Activated CD4-positive, CD25-positive, alpha-beta regulatory T cell treated with anti-CD3 and anti-CD28 coated beads, Interleukin-2, amount 50 U/mL, for 24 hours (primary cell): Measurements from ENCODE around the gene CTNS.

Source experiments
- ATAC-seq, 2 donors: fragments of 150-1000 bp; cut with Tn5 transposase; one replicate each; pipeline ENCODE4 v1.10.0; 2021; ENCODE audit warnings: mild to moderate bottlenecking in 1 of 2, moderate library complexity in 1 of 2

CTNS gene

DNA sequence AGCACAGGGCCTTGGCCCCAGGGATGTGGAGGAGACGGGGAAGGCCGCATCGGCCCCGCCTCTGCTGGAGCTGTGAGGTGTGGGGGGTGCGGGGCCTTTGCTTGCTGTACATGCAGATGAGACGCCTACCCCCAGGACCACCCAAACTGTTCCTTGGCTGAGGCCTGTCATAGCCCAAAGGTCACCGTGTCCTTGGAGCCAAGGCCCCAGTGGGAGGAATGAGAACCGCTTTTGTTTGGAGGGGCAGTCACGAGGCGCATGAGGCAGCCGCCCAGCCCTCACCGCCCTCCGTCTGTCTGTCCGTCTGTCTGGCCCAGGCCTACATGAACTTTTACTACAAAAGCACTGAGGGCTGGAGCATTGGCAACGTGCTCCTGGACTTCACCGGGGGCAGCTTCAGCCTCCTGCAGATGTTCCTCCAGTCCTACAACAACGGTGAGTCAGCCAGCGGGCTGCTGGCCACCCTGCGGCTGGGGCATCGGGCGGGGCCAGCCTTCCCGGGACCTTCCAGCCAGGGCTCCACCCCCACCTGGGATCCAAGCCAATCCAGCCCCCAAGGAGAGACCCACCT lies 23.1 kb downstream of the CTNS start:
- no peak for ATAC-seq

DNA sequence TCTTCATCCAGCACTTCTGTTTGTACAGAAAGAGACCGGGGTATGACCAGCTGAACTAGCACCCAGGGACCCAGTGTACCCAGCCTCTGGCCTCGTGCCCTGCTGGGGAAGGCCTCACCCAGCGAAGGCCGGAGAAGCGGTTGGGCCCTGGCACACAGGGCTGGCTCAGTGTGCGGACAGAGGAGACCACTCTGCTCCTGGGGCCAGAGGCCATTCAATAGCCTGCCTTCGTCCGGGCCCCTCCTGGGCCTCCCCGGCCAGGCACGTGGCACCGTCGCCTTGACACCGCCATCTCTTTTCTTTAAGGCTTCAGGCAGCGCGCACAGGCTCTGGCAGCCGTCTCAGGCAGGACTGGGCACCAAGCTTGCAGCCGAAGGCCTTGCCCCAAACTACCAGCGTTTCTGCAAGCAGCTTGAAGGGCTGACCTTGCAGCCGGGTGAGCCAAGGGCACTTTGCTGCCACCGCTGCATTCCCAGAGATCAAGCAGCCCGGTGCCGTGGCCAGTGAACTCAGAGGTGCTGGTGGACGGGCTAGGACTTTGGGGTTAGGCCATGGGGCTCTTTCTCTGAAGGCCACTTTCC lies 23.8 kb downstream of the CTNS start:
- no peak for ATAC-seq

DNA sequence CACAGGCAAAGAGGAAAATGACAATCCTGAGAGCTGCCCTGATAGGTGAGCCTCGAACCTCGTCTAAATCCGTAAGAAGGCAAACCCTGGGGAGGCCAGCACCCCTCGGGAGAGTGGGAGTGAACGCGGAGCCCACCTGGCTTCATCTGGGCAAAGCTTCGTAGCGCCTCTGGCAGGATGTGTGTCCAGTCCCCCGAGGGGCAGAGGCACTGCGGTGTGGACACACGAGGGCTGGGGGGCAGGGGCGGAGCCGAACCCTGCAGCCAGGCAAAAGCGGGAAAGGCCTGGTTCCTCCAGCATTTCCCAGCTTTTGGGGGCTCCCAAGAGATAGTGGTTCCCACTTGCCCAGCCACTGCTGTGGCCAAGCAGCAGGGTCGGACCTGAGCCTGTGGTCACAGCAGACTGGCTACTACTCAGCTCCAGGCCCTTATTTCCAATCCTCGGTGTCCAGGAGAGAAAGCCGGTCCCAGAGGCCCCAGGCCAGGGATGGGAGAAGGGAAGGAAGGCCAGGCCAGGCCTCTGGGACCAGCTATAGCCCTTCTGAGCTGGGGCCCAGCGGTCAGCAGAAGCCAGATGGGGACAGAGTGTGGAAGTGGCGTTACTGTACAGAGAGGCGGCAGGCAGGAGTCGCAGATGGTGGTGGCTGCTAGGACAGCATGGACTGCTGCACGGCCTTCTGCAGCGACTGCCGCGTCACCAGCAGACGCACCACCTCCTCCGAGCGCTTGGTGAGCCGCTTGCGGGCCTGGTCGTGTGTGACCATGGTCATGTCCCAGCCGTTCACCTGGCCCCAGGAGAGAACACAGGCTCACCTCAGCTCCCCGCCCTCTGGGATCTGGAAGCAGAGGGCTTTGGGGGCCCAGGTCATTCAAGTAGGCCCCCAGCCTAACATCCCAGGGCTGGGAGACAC lies 26.8 kb downstream of the CTNS start:
- no peak for ATAC-seq

DNA sequence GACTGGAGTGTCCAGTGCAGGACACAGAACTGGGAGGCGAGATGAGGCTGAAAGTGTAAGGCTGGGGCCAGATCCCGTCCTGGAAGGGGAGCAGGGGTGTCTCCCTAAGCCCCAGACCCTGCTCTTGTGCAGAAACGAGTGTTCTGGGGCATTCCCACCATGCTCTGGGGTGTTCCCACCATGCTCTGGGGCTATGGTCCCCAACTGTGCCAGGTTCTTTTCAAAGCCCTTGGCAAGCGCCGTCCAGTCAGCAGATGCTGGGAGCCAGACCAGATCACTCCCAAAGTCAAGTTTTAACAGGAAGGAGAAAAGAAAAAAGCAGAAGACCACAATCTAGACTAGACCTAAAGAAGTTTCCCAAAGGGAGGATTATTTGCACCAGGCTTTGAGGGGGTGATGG lies 29.3 kb downstream of the CTNS start:
- no peak for ATAC-seq

DNA sequence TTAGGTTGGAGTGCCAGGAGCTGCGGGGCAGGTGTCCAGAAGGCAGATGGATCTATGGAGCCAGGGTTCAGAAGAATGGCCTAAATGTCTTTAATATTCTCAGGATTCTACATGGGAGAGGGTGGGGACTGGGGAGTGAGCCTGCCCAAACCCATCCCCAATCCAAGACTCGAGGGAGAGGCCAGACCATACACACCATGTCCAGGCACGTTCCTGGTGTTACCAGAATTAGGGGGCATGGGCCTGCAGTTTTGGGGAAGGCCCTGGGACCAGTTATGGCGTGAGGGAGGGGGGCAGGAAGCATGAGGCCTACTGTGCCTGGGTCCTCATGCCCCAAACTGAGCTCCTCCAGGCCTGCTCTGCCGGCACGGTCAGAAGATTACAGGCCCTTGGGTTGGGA lies 30.0 kb downstream of the CTNS start:
- no peak for ATAC-seq

DNA sequence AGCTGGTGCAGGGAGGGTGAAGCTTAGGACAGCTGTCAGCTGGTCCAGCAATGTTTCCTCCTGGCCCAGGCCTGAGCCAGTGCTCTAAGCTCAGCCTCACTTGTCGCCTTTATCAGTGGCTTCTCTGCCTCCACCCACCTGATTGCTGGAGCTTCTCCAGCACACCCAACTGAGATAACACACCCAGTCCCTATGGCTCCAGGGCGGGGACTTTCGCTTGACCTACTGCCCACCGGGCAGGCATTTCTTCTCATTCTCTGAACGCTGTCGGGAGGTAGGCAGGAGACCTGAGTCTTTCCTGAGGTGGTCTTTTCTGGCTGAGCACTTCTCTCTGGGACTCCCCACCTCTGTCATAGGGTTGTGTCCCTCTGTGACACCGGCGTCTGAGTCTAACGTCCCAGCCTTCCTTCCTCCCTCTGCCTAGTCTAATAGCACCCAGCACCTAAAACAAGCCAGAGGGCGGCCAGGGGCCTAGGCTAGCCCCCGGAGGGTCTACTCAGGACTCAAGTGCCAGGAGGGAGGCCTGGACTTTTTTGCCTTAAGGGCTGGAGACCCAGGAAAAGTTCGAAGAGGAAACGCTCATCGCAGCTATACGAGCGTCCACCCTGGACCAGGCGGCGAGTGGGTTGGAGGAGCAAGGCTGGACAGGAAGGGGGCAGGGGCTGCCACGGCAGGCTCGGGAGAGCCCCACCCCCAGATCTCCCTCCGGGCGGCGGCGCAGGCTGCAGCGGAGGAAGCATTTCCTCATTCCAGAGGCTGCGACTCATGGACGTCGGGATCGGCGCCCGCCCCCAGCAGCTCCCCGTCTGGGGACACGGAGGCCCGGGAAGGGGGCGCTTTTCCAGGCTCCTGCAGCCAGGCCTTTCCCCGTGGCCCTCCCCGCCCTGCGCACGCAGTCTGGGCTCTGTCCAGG lies 31.1 kb downstream of the CTNS start:
- ATAC-seq = peak in 1 of 2 donors; percentile 0

DNA sequence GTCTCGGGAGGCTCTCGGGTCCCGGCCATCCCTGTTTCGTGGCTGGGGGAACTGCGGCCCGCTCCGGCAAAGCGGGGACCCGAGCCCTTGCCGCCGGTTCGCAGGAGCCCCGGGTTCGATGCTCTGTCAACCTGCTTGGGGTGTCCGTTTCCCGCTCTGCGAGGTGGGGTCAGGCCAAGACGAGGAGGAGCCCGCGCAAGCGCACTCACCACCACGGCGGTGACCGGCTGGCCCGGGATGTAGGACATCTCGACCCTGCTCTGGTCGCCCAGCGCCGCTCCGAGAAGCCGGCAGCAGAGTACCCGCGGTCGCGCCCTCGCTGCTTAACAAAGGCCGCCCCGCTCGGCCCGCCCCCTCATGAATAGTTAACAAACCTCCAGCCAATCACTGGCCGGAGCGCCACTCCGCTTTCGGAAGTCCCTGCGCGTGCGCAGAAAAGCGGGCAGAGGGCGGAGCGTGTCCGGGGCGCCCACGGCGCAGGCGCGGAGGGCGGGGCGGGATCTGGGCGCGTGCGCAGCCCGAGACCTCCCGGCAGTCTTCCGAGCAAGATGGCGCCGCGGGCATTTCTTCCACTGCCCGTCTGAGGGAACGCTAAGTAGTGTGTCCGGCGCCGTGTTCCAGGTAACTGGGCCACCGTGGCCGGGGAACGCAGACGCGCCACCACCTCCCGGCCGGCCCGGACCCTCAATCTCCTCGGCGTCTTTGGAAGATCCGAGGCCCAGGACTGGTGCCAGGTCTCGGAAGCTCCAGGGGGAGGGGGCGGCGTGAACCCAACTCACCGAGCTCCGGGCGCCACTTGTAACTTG lies 31.9 kb downstream of the CTNS start, which contains the start of the genes EMC6 and TAX1BP3:
Gene EMC6, plus strand, starts transcription at position 534 of the 806 bp plus-strand sequence. CDS start 335 bp downstream, outside the sequence.
Gene TAX1BP3, minus strand, starts transcription at position 300 of the 806 bp plus-strand sequence. Its CDS starts 52 bp downstream, at position 248.
- peak; percentile 94 for ATAC-seq

DNA sequence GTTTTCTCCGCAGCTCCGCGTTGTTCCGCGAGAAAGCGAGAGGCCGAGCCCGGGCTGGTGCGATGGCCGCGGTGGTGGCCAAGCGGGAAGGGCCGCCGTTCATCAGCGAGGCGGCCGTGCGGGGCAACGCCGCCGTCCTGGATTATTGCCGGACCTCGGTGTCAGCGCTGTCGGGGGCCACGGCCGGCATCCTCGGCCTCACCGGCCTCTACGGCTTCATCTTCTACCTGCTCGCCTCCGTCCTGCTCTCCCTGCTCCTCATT lies 32.5 kb downstream of the CTNS start:
- no peak for ATAC-seq

DNA sequence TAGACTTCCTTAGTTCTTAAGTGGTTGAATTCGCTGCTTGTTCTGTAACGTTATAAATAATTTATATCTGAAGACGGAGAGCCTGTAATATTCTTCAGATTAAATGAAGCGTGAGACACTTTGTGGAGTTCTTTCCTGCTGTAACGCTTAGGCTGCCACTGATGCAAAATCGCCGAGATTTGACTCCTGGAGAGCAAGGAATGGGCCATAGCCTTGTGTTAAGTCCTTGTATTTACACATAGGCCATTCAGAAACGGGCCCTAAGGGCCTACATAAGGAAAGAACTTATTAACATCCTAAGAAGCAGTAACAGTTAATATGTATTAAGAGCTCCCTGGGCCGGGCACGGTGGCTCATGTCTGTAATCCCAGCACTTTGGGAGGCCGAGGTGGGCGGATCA lies 33.0 kb downstream of the CTNS start:
- no peak for ATAC-seq

DNA sequence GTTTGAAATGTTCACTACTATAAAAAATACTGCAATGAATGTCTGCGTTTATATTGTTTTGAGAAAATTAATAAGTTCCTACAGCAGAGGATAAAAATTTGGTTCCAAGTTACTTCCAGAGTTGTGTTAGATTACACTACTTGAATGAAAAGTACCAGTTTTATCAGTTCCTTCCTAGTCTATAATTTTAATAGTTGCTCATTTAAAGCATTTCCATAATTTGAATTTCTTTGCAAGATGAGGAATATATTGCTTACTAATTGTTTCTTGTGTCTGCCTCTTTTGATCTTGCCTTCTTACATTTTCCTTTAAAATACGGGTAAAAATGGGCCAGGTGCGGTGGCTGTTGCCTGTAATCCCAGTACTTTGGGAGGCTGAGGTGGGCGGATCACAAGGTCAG lies 36.0 kb downstream of the CTNS start:
- ATAC-seq = no peak

DNA sequence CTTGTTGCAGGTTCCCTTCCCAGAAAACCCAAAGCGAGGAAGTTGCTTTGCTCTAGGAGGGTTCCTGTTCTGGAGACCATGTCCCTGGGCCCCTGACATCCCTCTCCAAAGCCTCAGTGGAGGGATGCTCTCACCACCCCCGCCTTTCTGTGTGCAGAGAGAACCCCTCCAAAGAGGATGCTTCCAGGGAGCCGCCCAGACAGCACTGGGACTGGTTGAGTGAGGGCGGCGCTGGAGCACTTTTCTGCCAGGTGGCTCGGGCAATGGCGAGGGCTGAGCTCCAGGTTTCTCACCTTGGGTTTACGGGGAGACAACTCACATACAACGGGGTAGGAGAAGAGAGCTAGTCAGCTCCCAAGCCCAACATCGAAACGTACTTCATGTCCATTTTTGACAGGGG lies 39.3 kb downstream of the CTNS start:
- ATAC-seq = no peak

DNA sequence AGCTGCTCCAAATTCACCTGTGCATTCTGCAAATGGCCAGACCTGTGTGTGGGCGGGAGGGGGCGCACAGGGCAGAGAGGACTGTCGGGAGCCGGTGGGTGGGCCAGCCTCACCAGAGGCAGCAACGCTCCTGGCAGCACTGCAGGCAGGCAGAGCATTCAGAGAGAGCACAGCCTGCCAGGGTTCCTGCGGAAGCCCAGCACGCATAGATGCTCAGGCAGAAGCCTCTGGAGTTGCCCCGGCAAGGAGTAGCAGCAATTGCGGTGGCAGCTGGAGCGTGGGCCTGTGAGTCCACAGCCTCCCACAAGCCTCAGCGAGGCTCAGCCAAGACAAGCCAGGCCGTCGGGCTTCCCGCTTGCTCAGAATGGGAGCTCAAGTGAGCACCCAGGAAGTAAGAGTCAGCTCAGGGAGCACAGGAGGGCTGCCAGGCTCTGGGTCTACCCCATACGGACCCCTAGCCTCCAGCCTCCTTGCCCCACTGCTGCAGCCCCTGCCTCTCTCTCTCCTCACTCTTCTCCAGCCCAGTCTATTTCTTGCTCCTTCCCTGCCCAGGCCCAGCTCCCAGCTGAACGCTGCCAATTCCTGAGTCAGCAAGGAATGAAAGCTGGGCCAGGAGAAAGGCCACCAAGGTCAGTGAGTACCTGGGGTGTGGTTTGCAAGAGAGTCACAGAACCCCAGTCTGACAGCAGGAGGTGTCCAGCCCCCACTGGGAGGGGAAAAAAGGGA lies 41.7 kb downstream of the CTNS start:
- peak in 1 of 2 donors; percentile 7 for ATAC-seq

DNA sequence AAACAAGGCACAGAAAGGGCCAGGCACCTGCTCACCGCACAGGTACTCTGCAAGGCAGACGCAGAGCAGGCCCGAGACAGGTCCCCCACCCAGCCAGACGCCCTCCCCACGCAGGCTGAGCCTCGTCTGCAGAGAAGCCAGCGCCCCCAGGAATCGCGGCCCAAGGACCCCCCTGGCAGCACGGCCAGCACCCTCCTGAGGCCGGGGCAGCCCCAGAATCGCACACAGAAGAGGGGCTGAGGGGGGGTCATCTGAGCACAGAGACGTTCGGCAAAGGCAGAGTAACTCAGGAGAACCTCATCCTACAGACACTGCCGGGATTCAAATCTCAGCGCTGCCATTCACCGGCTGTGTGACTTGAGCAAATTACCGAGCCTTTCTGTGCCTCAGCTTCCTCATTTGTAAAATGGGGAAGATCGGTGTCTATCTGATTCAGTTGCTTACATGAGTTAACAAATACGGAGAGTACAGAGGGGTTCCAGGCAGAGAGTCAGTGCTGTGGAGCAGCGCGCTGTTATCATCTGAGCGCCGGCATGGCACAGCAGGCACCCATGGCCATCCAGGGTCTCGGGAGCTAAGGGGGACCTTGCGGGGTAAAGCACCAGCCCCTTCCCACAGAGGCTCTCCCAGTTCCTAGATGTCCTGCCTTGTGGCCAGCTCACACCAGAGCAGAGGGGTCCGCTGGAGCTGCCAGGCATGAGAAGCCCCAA lies 42.4 kb downstream of the CTNS start:
- no peak for ATAC-seq

DNA sequence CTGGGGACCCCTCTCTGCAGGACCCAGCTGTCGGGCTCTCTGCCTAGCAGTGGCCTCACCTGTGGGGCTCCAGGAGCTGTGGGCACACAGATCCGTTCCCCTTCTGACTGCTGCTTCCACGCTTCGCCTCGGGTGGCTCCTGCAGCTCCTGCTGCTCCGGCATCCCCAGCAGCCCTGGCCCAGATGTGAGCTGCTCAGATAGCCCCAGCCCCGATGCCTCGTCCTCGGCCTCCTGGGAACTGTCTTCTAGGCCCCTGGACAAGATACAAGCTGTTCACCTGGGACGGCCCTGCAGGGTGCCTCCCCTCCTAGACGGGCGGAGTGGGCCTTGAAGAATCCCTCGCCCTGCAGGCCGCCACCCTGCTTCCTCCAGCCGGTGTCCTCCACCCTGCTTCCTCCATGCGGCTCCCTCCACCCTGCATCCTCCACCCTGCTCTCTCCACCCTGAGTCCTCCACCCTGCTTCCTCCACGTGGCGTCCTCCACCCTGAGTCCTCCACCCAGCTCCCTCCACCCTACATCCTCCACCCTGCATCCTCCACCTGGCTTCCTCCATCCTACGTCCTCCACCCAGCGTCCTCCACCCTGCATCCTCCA lies 43.1 kb downstream of the CTNS start:
- ATAC-seq = no peak

DNA sequence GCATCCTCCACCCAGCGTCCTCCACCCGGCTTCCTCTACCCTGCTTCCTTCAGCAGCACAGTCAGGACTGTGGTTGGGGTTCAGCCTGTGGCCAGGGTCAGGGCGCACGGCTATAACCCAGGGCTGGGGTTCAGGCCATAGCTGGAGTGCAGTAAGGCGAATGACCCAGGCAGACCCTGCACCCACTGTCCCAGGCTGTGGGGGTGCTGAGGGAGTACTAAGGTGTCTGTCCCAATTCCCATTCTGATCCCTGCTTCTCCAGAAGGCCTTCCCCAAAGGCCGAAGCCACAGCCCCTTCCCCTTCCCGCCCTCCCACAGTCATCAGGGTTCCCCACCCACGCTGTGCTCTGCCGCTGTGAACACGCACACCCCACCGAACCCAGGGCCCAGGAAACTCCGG lies 44.5 kb downstream of the CTNS start:
- no peak for ATAC-seq

DNA sequence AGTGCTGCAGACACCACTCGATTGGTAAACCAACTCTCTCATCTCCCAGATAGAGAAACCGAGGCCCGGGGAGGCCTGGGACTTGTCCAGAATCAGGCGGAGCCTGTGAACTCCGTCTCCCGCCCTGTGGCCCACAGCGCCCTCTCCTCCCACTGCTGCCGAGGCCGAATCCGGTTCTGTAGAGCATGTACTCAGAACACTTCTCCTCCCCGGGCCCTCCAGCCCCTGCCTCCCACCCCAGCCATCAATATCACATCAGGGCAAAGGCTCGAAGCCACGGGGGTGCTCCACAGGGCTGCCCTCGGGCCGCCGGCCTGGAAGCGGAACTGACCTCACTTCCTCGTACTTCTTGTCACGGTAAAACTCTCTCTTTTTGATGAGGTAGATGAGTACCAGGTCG lies 45.0 kb downstream of the CTNS start:
- ATAC-seq = no peak

DNA sequence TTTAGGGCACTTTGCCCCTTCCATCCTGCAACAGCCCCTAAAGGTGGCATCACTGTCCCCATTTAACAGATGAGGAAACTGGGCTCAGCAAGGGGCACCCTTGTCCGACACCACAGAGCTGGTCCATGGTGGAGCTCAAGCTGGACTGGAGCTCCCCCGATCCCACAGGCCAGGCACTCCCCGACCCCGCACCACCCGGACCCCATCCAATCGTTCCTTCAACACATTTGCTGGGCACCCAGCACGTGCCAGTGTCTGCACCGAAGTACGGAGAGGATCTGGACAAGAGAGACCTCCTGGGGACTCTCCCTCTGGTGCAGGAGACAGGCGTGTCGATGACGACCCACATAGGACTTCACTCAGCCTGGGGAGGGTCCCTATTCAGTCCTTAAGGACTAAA lies 45.5 kb downstream of the CTNS start:
- no peak for ATAC-seq

DNA sequence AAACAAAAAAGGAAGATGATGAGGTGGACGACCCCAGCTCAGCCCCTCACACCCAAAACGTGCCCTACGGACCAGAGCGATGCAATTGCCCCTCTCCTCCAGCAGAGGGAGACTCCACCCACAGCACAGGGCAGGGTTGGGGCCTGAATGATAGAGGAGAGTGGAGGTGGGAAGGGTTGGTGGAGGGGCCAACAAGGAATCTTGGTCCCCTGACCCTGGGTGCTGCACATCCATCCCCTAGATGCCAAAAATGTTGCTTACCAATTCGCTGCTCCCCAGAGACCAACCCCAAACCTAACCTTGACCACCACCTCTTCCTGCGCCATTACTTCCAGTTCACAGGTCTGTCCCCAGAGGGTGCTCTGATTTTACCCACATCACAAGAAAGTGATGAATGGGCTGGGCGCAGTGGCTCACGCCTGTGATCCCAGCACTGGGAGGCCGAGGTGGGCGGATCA lies 46.5 kb downstream of the CTNS start:
- ATAC-seq = peak; percentile 80 to 87

DNA sequence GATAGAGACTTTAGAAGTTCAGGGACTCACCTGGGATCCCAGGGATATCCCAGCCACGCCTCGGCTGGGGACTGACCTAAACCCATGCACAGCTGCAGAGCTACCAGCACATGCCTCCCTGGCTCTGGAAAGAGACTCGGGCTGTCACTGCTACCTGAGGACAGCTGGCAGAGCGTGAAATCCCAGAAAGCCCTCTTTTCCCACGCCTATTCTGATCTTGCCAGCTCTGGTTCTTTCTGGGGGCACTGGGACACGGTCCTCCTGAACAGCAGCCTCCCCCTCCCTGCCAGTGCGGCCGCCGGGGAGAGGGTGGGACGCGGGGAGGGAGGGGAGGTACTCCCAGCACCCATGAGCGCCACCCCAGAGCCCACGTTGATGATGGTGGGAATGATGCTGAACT lies 48.6 kb downstream of the CTNS start:
- ATAC-seq = no peak

DNA sequence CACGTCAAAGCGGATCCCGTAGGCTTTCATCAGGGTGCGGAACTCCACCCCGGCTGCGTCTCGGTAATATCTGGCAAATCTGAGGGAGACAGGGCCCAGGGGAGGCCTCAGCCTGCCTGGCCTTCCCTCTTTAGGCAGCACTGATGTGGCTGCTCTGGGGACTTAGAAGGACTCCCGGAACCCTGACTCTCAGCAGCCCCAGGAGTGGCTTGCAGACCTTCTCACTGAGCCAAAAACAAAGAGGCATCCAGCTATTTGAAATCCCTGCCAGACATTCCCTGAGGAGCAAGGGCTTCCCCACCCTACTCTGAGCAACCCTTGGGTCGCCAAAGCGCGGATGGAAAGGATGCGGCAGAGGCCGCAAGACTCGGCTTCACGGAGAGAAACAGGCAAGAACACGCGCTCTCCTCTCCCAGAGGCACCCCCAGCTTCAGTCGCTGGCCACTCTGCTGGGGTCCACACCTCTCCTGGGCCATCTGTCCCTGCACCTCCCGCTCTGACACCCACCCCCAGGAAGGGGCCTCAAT lies 51.5 kb downstream of the CTNS start:
- ATAC-seq = no peak
